Activated CD4-positive, alpha-beta T cell treated with anti-CD3 and anti-CD28 coated beads for 24 hours (primary cell): Measurements from ENCODE around the gene ZNF544.
"Not testable (repeated sequence)": the region's sequence is repeated elsewhere in the genome, so short reads cannot be mapped to it uniquely, and the experiment has no call there.

Source experiments
- DNase-seq, 2 donors: peaks; one replicate each; pipeline ENCODE4 v3.0.0-alpha.2; 2020; ENCODE audit warnings: low read depth in 2 of 2

Gene ZNF544

DNA sequence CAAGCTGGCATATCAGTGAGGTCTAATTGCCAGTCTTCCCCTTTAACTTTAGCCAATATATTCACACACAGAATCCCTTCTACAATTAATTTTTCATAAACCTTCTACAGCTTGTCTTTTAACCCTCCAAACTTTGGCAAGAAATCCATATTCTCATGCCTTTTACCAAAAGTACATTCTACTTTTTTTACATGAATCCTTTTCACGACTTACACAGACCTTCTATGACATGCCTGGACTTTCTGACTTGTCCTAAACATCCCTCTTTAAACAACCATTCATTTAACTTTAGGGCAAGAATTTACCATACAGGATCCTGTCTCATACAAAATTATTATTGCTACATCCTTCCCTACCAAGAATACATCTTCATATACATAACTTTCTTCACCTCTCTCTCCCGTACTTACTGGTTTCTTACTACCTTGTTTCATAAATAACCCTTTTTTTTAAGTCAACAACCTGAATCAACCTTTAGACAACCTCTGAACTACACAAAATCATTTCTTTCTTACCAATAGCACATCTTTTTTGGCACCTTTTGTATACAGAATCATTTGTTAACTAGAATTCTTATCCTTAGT lies 23.5 kb downstream of the ZNF544 start:
- no peak for DNase-seq

DNA sequence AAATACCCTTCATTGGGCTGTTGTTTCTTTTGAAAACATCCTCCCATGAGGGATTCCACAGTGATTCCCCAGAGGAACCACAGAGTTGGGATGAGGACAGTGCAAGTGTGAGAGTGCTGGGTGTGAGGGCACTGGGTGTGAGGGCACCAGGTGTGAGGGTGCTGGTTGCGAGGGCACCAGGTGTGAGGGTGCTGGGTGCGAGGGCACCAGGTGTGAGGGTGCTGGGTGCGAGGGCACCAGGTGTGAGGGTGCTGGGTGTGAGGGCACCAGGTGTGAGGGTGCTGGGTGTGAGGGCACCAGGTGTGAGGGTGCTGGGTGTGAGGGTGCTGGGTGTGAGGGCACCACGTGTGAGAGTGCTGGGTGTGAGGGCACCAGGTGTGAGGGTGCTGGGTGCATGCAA lies 29.5 kb downstream of the ZNF544 start:
- DNase-seq, result not testable (repeated sequence)

DNA sequence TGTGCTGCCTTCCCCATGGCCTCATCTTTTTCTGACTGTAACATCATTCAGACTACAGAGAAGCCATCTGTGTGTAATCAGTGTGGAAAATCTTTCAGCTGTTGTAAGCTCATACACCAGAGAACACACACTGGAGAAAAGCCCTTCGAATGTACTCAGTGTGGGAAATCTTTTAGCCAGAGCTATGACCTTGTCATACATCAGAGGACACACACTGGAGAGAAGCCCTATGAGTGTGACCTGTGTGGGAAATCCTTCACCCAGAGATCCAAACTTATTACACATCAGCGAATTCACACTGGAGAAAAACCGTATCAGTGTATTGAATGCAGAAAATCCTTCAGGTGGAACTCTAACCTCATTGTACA lies 32.9 kb downstream of the ZNF544 start:
- no peak for DNase-seq

- DNase-seq, result no peak
Observed at GRCh38 chr19:58261968-58262921, 33.5 kb downstream of the ZNF544 start.

GRCh38 chr19:58262922-58263296 lies 34.2 kb downstream of the ZNF544 start:
- no peak for DNase-seq

GRCh38 chr19:58265100-58265499 lies 36.4 kb downstream of the ZNF544 start:
- no peak for DNase-seq

DNA sequence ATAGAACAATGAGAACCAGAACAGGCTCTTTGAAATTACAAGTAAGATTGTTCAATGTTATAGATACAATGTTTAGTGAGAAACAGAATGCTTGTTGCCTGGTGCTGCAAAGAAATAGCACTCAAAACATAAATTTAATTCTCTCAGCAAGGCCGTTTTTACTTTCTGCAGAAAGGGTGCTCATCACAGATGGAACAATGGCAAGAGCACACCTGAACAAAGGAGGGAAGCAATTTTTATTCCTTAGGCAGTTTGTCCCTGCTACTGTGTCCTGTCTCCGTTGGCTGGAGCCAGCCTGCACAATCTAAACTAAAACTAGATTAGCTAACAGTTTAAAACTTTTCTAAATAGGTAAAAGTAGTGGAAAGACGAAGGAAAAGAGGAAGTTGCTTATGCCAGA lies 39.6 kb downstream of the ZNF544 start:
- no peak for DNase-seq

GRCh38 chr19:58274771-58275201 lies 46.1 kb downstream of the ZNF544 start:
- DNase-seq, result no peak

DNA sequence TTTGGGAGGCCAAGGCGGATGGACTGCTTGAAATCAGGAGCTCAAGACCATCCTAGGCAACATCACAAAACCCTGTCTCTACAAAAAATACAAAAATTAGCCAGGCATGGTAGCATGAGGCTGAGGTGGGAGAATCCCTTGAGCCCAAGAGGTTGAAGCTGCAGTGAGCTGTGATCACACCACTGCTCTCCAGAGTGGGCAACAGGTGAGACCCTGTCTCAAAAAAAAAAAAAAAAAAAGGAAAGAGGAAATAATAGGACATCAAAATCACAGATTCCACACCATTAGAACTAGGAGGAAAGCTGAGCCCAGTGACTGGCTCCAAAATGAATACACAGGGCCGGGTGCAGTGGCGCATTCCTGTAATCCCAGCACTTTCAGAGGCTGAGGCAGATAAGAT lies 46.9 kb downstream of the ZNF544 start:
- DNase-seq, result no peak

GRCh38 chr19:58277197-58277596 lies 48.5 kb downstream of the ZNF544 start:
- no peak for DNase-seq

DNA sequence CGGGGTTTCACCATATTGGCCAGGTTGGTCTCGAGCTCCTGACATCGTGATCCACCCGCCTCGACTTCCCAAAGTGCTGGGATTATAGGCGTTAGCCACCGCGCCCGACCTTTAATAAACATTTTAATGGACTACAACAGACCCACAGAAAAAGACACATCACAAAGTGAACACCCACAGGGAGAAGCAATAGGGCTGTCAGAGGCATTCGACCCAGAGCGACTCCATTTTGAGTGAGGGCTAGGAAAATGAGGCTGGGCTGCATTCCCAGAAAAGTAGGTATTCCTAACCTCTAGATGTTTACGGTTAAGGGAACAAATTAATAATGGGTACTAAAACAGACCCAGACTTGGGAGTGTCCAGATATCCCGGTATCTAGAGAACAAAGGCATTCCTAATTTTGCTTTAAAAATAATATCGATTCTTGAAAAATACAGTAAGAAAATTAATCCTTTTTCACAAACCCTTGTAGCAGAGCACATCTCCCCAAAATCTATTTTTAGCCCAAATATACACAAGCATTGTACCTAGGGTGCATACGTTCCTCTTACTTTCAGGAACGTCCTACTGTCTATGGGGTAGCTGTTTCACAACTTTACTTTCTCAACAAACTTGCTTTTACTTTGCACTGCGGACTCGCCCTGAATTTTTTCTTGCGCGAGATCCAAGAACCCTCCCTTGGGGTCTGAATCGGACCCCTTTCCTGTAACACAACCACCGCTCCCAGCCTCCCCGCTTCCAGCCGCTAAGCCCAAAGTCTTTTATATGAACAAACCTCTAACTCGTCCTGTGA lies 49.2 kb downstream of the ZNF544 start:
- no peak for DNase-seq

DNA sequence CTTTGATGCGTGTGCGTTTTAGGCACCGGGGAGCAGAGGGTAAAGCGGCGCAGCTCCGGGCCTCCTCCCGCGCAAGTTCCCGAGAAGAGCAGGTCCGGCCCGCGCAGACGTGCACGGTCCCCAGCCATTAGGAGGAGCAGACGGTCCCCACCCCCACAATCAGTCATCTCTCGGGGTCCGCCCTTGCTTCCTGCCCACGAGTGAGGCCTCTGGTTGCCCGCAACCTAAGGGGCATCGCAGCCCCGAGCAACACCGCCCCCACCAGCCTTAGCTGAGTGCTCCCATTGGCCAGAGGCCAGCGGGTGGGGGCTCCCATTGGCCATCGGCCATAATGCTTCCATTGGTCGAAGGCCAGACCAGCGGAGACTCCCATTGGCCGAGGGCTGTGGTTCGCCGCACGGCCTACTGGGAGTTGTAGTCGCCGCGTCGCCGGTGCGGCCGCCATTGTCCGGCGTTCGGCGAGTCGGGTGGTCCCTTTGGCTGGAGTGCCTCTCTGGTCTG lies 49.9 kb downstream of the ZNF544 start, which contains the start of gene ZNF8:
TSS of gene ZNF8 (plus strand) at position 415 of the 501 bp plus-strand sequence. CDS start 127 bp downstream, outside the sequence.
- peak; percentile 93 to 95 for DNase-seq

DNA sequence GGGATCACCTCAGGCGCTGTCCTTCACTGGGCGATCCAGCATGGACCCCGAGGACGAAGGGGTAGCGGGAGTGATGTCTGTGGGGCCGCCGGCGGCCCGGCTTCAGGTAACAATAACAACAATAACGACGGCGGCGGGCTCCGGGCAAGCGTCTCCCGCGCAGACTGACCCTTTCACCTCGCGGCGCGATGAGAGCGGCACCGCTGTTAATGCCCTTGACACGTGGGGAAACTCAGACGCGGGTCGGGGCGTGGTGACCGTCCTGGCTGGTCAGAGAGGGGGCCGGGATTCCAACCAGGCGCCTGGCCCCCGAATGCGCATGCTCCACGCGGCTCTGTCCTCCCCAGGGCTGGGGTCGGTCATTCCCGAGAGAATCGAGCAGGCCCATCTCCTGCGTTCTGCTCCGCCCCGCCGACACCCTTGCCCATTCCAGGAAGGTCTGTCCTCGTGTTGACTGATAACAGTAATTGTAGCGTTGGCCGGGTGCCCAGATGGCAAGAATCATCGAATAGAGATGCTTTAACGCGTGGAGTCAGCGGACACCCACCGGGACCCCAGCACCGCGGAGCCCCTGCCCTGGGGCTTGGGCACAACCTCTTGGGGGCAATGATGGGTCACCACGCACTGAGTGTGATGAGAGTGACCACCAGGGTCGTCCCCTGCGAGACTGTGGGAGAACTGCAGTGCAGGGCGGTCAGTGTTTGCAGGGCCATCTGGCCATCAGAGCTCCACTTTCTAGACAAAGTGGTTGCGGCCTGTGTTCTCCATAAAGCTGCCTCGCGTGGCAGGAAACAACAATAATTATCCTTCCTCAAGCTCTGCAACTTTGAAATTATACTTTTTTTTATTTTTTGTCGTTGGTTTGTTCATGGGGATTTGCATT lies 50.6 kb downstream of the ZNF544 start:
- DNase-seq, result peak; percentile 16 to 37

DNA sequence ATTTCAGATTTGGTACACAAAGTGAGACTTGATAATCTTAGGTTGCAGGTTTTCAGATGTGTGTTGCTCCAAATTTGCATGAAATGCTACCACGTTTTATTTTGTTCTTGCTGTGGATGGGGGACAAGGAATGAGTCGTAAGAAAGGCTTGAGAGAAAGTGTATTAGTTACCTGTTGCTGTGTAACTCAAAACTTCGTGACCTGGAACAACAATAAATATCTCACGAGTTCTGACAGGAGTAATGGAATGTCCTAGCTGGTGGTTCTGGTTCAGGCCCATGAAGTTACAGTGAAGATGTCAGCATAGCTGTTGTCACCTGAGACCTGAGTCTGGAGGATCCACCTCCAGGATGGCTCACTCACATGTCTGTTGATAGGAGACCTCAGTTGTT lies 51.2 kb downstream of the ZNF544 start:
- no peak for DNase-seq

DNA sequence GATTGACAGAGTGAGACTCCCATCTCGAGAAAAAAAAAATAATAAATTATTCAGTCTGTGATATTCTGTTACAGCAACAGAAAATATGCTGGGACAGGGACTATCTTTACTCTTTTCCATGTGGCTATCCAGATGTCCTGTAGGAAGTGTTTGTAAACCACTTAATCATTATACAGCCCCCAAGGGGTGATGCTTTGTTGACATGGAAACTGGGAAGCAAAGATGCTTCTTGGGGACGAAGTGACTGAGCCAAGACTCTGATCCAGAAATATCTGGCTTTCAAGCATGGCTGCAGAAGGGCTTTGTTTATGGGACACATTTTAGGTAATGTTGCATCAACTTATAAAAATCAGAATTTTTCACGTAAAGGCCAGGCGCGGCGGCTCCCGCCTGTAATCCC lies 55.5 kb downstream of the ZNF544 start:
- DNase-seq, result no peak

DNA sequence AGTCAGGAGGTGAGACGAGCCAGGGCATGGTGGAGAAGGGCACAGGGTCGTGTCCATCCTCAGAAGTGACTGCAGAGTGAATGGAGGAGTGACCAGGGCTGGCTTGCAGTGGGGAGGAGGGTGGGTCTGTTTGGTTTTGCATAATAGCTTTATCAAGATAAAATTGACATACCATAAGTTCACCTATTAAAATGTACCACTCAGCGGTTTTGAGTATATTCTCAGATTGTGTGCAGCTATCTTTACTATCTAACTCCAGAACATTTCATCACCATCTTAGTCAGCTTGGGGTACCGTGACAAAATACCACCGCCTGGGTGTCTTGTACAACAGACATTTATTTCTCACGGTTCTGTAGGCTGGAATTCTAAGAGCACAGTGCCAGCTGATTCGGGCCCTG lies 63.2 kb downstream of the ZNF544 start:
- DNase-seq, result no peak

- DNase-seq, result no peak
Observed at GRCh38 chr19:58294743-58295374, 66.1 kb downstream of the ZNF544 start.

GRCh38 chr19:58296104-58296503 lies 67.4 kb downstream of the ZNF544 start:
- no peak for DNase-seq

DNA sequence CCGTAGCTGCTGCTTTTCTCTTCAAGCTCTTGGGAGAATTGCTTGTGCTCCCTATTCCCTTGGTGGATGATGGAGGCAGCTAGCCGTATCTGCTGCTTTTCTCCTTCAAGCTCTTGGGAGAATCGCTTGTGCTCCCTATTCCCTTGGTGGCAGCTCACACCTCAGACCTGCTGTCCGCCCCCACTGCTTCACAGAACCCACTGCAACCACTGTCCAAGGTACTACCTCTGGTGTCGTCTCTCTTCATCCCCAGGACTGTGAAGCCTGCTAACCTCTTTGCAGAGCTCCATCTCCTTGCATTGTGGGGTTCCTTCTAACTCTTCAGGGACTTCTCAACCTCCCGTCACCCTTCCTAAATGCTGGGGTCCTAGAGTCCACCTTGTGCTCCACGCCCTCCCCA lies 71.9 kb downstream of the ZNF544 start:
- no peak for DNase-seq

- no peak for DNase-seq
Observed at GRCh38 chr19:58304255-58304654, 75.5 kb downstream of the ZNF544 start.

DNA sequence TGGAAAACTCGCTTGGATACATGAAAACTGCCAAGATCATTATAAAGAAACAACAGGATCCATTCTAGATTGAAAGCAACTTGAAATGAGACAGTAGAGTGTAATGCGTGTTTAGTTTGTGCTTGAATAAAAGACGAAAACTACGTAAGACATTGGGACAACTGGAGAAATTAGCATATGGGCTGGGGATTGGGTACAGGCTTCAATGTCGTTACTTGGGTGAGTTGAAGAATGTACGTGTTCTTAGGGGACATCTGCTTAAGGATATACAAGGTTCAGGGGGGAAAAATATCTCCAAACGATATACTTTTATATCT lies 76.0 kb downstream of the ZNF544 start:
- no peak for DNase-seq
